Measurements from ENCODE around the gene GOLM1. TPM values are rescaled to one million over a fixed set of nuclear protein-coding genes. Genes with fewer than 3 reads are reported as not detected.

Gene GOLM1
- total RNA-seq, 1 experiment from 2014 or later: 73.4 TPM

DNA sequence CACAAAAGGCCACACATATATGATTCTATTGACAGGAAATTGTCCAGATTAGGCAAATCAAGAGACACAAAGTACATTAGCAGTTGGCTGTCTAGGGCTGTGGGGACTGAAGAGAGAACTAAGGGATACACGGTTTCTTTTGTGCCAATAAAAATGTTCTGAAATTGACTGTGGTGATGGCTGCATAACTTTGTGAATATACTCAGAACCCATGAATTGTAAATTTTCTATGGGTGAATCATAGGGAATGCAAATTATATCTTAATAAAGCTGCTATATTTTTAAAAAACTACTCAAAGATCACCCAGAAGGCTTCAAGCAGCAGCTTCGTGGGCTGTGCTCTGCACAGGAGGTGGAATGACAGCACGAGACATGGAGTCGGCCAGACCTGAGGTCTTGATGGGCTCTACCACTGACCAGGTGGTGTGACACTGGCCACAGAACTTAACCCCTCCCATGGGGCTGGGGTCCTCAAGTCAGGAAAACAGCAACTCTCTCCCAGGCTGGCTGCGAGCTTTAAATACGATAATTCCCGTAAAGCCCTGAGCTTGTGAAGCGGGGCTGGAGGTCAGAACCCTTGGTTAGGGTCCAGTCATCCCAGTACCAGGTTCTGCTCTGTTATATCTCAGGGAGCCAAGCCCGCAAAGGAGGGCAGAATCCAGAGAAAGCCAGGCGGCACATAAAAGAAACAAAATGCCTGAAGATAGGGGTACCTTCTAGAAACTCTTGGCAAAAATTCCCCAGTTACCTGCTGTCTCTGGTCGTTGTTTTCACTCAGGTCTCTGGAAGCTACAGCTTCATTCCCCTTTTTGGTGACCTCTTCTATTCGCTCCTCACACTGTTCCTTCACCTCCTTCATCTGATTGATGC is 59.1 kb downstream of the GOLM1 start:
- Histone ChIP-seq H3K36me3 (ENCODE audit: control insufficient read depth, insufficient read depth, low read length) (no peaks in the 10 kb centered on the region; the same call in 1 of the 2 replicates), H3K4me1 (ENCODE audit: control insufficient read depth, insufficient read depth, low read length) (no peaks in the 10 kb centered on the region), H3K4me3 (ENCODE audit: low read depth in 2 of 2, low read length in 2 of 2) (no peak overlapping the region), H3K9me3 (ENCODE audit: control insufficient read depth, insufficient read depth, low read depth, low read length) (no peaks in the 10 kb centered on the region), H3K27ac (ENCODE audit: low read length) (no peak overlapping the region), H3K27me3 (ENCODE audit: control insufficient read depth, insufficient read depth, low read length) (no peaks in the 10 kb centered on the region)
- no peak for DNase-seq (ENCODE audit: low read depth, low spot score)
- CTCF ChIA-PET: no interaction called here
- in situ Hi-C loops (cut with HindIII; ENCODE audit: low pct_unique_long_range_greater_than_20kb, low sequenced_read_pairs) (no loop called here), intact Hi-C loops (cut with micrococcal nuclease; ENCODE audit: unreplicated experiment) (loop anchor here (10.0 kb wide), 1 partner anchor 195 kb away; no protein-coding TSS in a partner anchor)
- BruUV-seq (replicated peaks): no TSS peak
- ATAC-seq: no peak
- POLR2A ChIA-PET: no interaction called here
- TF ChIP-seq, protein P1, sequence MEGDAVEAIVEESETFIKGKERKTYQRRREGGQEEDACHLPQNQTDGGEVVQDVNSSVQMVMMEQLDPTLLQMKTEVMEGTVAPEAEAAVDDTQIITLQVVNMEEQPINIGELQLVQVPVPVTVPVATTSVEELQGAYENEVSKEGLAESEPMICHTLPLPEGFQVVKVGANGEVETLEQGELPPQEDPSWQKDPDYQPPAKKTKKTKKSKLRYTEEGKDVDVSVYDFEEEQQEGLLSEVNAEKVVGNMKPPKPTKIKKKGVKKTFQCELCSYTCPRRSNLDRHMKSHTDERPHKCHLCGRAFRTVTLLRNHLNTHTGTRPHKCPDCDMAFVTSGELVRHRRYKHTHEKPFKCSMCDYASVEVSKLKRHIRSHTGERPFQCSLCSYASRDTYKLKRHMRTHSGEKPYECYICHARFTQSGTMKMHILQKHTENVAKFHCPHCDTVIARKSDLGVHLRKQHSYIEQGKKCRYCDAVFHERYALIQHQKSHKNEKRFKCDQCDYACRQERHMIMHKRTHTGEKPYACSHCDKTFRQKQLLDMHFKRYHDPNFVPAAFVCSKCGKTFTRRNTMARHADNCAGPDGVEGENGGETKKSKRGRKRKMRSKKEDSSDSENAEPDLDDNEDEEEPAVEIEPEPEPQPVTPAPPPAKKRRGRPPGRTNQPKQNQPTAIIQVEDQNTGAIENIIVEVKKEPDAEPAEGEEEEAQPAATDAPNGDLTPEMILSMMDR (IDR thresholded peaks at IDR 0.05): no peak
- TF ChIP-seq POLR2AphosphoS5 (IDR thresholded peaks at IDR 0.05; ENCODE audit: low read depth, low read length): no peak
- no peak for TF ChIP-seq SIN3A (IDR thresholded peaks at IDR 0.05; ENCODE audit: borderline replicate concordance, insufficient read depth, low read depth, low read length)
- TF ChIP-seq, protein P2, sequence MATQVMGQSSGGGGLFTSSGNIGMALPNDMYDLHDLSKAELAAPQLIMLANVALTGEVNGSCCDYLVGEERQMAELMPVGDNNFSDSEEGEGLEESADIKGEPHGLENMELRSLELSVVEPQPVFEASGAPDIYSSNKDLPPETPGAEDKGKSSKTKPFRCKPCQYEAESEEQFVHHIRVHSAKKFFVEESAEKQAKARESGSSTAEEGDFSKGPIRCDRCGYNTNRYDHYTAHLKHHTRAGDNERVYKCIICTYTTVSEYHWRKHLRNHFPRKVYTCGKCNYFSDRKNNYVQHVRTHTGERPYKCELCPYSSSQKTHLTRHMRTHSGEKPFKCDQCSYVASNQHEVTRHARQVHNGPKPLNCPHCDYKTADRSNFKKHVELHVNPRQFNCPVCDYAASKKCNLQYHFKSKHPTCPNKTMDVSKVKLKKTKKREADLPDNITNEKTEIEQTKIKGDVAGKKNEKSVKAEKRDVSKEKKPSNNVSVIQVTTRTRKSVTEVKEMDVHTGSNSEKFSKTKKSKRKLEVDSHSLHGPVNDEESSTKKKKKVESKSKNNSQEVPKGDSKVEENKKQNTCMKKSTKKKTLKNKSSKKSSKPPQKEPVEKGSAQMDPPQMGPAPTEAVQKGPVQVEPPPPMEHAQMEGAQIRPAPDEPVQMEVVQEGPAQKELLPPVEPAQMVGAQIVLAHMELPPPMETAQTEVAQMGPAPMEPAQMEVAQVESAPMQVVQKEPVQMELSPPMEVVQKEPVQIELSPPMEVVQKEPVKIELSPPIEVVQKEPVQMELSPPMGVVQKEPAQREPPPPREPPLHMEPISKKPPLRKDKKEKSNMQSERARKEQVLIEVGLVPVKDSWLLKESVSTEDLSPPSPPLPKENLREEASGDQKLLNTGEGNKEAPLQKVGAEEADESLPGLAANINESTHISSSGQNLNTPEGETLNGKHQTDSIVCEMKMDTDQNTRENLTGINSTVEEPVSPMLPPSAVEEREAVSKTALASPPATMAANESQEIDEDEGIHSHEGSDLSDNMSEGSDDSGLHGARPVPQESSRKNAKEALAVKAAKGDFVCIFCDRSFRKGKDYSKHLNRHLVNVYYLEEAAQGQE (IDR thresholded peaks at IDR 0.05; ENCODE audit: insufficient read depth in 1 of 2, low read depth in 2 of 2, low read length in 1 of 2): no peak
- TF ChIP-seq TCF7L2 (IDR thresholded peaks at IDR 0.05; ENCODE audit: low read depth, low read length): no peak

DNA sequence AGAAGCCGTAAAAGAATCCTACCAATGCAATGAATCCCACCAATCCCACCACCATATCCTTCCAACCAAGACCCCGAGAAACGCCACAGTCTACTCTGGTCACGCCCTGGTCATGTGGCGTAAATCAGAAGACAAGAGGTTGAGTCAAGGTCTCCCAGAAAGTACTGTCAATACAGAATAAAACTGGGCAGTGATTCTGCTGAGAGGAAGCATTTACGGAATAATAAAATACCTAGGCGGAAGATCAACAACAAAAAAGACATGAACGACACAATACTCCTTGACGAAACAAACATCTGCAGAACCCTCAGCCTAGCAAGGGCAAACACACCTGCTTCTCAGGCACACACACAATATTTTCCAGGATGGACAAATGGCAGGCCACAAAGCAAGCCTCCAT is 62.8 kb downstream of the GOLM1 start:
- no peaks in the 10 kb centered on the region for H3K4me1 ChIP-seq (ENCODE audit: control insufficient read depth, insufficient read depth, low read length)
- no peak overlapping the region for H3K27ac ChIP-seq (ENCODE audit: low read length)
- no peaks in the 10 kb centered on the region for H3K9me3 ChIP-seq (ENCODE audit: control insufficient read depth, insufficient read depth, low read depth, low read length)
- peaks cover 2% of the 10 kb centered on the region; the same call in 1 of the 2 replicates for H3K36me3 ChIP-seq (ENCODE audit: control insufficient read depth, insufficient read depth, low read length)
- ATAC-seq (no peak), DNase-seq (ENCODE audit: low read depth, low spot score) (no peak)
- POLR2A ChIA-PET: no interaction called here
- CTCF ChIA-PET: interaction anchor here (0.7 kb wide), 1 partner anchor 88 kb away, joined by 5 read pairs; no protein-coding TSS in a partner anchor
- TF ChIP-seq, protein P2 (IDR thresholded peaks at IDR 0.05; ENCODE audit: insufficient read depth in 1 of 2, low read depth in 2 of 2, low read length in 1 of 2): no peak
- TF ChIP-seq SIN3A (IDR thresholded peaks at IDR 0.05; ENCODE audit: borderline replicate concordance, insufficient read depth, low read depth, low read length) (no peak), POLR2AphosphoS5 (IDR thresholded peaks at IDR 0.05; ENCODE audit: low read depth, low read length) (no peak), TCF7L2 (IDR thresholded peaks at IDR 0.05; ENCODE audit: low read depth, low read length) (no peak)
- TF ChIP-seq, protein P1 (IDR thresholded peaks at IDR 0.05): no peak
- in situ Hi-C loops (cut with HindIII; ENCODE audit: low pct_unique_long_range_greater_than_20kb, low sequenced_read_pairs) (no loop called here), intact Hi-C loops (cut with micrococcal nuclease; ENCODE audit: unreplicated experiment) (loop anchor here (10.0 kb wide), 1 partner anchor 198 kb away; no protein-coding TSS in a partner anchor)
- no peak overlapping the region for H3K4me3 ChIP-seq (ENCODE audit: low read depth in 2 of 2, low read length in 2 of 2)
- no peaks in the 10 kb centered on the region for H3K27me3 ChIP-seq (ENCODE audit: control insufficient read depth, insufficient read depth, low read length)
- BruUV-seq (replicated peaks): no TSS peak
